GM23248 (cell line): Measurements from ENCODE around the gene TRAPPC12. TPM values are rescaled to one million over a fixed set of nuclear protein-coding genes. Genes with fewer than 3 reads are reported as not detected.

Experiments used
- DNase-seq: peaks from one replicate; pipeline ENCODE4 v3.0.0-alpha.2; 2015
- H2AFZ ChIP-seq: fragments of 200-600 bp; sonication (generic); 2 replicates; pipeline ENCODE4 v1.6.1; 2016; ENCODE audit warnings: antibody characterized with exemption
- H3F3A ChIP-seq: fragments of 200-600 bp; sonication (generic); 2 replicates; pipeline ENCODE4 v1.6.1; 2016; ENCODE audit warnings: mild to moderate bottlenecking, antibody characterized with exemption, mixed run types; ENCODE audit not compliant: insufficient read depth
- H3K27ac ChIP-seq: fragments of 200-600 bp; sonication (generic); 2 replicates; pipeline ENCODE4 v1.5.1; 2016; ENCODE audit warnings: mild to moderate bottlenecking
- H3K27me3 ChIP-seq: fragments of 200-600 bp; sonication (generic); replicated peaks from 2 replicates; pipeline ENCODE4 v1.6.1; 2016; ENCODE audit warnings: mild to moderate bottlenecking; ENCODE audit not compliant: insufficient read depth
- H3K36me3 ChIP-seq: fragments of 200-600 bp; sonication (generic); 2 replicates; pipeline ENCODE4 v1.6.1; 2016; ENCODE audit warnings: low read depth, mild to moderate bottlenecking
- H3K4me1 ChIP-seq: fragments of 200-600 bp; sonication (generic); 2 replicates; pipeline ENCODE4 v1.6.1; 2016; ENCODE audit warnings: mild to moderate bottlenecking; ENCODE audit not compliant: insufficient read depth
- H3K4me2 ChIP-seq: fragments of 200-600 bp; sonication (generic); one replicate; pipeline ENCODE4 v1.6.1; 2016; ENCODE audit warnings: mild to moderate bottlenecking; ENCODE audit not compliant: unreplicated experiment
- H3K4me3 ChIP-seq: fragments of 200-600 bp; sonication (generic); 2 replicates; pipeline ENCODE4 v1.5.1; 2016; ENCODE audit warnings: mild to moderate bottlenecking
- H3K79me2 ChIP-seq: fragments of 200-600 bp; sonication (generic); 2 replicates; pipeline ENCODE4 v1.6.1; 2016; ENCODE audit warnings: mild to moderate bottlenecking; ENCODE audit not compliant: insufficient read depth
- H3K9ac ChIP-seq: fragments of 200-600 bp; sonication (generic); 2 replicates; pipeline ENCODE4 v1.6.1; 2016; ENCODE audit warnings: mild to moderate bottlenecking
- H3K9me2 ChIP-seq: fragments of 200-600 bp; sonication (generic); 2 replicates; pipeline ENCODE4 v1.6.1; 2016; ENCODE audit warnings: mixed run types, mild to moderate bottlenecking, moderate library complexity; ENCODE audit not compliant: insufficient read depth
- H3K9me3 ChIP-seq: fragments of 200-600 bp; sonication (generic); one replicate; pipeline ENCODE4 v1.6.1; 2017; ENCODE audit warnings: low read depth
- H4K20me1 ChIP-seq: fragments of 200-600 bp; sonication (generic); 2 replicates; pipeline ENCODE4 v1.6.0; 2016; ENCODE audit not compliant: insufficient read depth
- EZH2 ChIP-seq: fragments of 200-600 bp; sonication (generic); IDR thresholded peaks from 2 replicates; pipeline ENCODE4 v1.6.1; 2018; ENCODE audit warnings: antibody characterized with exemption, mild to moderate bottlenecking; ENCODE audit not compliant: insufficient read depth, poor library complexity, severe bottlenecking
- EZH2phosphoT487 ChIP-seq: fragments of 200-600 bp; sonication (generic); IDR thresholded peaks from 2 replicates; pipeline ENCODE4 v1.6.1; 2018; ENCODE audit warnings: antibody characterized with exemption, moderate library complexity, mild to moderate bottlenecking, low read depth; ENCODE audit not compliant: insufficient read depth
- WGBS, 2 experiments: methylation state at CpG; one replicate each; pipeline ENCODE4 v1.1.6; 2015 to 2017; ENCODE audit warnings: low lambda C conversion rate in 2 of 2, low coverage in 1 of 2; ENCODE audit errors: missing lambda C conversion rate in 2 of 2; 5-methylcytosine and 5-hydroxymethylcytosine counted together
- in situ Hi-C: fragments of 300-500 bp; cut with MboI; formaldehyde crosslinking; loops from 2 replicates; pipeline ENCODE4 v1.15.0; 2020
- polyA plus RNA-seq: library from polyadenylated mRNA; unstranded; fragments of >200 nt; fragmentation: Nextera tagmentation; extraction: Ambion mirVana; gene quantifications from 2 replicates; pipeline ENCODE4 v1.2.1, GENCODE V29; 2016
- total RNA-seq: library from RNA; depleted of rRNA; stranded (reverse); fragments of >200 nt; shearing (Covaris generic); gene quantifications from 2 replicates; pipeline ENCODE4 v1.2.3, GENCODE V29; 2014

TRAPPC12 gene
- total and polyA plus RNA-seq, 2 experiments from 2014 or later: 29.3 to 48.1 TPM

DNA sequence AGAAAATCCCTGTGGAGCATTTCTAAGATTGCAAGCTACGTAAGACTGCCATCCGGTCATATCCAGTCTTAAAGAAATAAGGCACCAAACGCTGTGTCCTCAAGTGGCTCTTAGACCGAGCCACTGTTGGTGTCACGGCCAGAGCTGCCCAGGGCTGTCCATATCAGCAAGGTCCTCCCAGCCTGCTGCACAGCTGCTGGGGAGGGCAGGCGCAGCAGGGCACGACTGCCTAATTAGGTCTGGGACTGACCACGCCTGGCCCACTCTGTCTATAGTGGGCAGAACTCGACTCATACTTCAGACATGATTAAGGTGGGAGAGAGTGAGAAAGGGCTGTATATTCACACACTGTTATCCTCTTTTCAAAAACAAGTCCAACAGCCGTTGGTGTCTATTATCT lies 41.2 kb upstream of the TRAPPC12 start:
- H3K4me3 ChIP-seq: no peak overlapping the region
- H3K9ac ChIP-seq: no peak overlapping the region
- no peak for DNase-seq
- 91 to 93% methylated on average over 10 of the region's 10 CpGs for WGBS, 2 experiments
- no peaks in the 10 kb centered on the region for H3K9me3 ChIP-seq
- no peaks in the 10 kb centered on the region for H3K79me2 ChIP-seq
- TF ChIP-seq EZH2phosphoT487: no peak
- TF ChIP-seq EZH2: no peak
- no peak overlapping the region for H3K27ac ChIP-seq
- no peak overlapping the region for H3K4me2 ChIP-seq
- in situ Hi-C loops: no loop called here
- no peaks in the 10 kb centered on the region for H4K20me1 ChIP-seq
- H3K9me2 ChIP-seq: no peaks in the 10 kb centered on the region
- no peak overlapping the region for H2AFZ ChIP-seq
- H3K4me1 ChIP-seq: no peaks in the 10 kb centered on the region
- H3F3A ChIP-seq: no peaks in the 10 kb centered on the region
- H3K27me3 ChIP-seq: no peaks in the 10 kb centered on the region
- no peaks in the 10 kb centered on the region for H3K36me3 ChIP-seq

- DNase-seq: no peak
- 95 to 97% methylated on average over 10 of the region's 10 CpGs for WGBS, 2 experiments
Measured at GRCh38 chr2:3340144-3340543, 39.4 kb upstream of the TRAPPC12 start.

GRCh38 chr2:3341336-3341735 lies 38.2 kb upstream of the TRAPPC12 start:
- Histone ChIP-seq H3F3A (no peaks in the 10 kb centered on the region), H2AFZ (no peak overlapping the region), H3K9ac (no peak overlapping the region), H3K9me3 (no peaks in the 10 kb centered on the region), H3K27ac (no peak overlapping the region), H3K4me3 (no peak overlapping the region), H3K4me2 (no peak overlapping the region), H3K4me1 (no peaks in the 10 kb centered on the region), H3K9me2 (no peaks in the 10 kb centered on the region), H4K20me1 (no peaks in the 10 kb centered on the region), H3K79me2 (no peaks in the 10 kb centered on the region), H3K27me3 (no peaks in the 10 kb centered on the region), H3K36me3 (no peaks in the 10 kb centered on the region)
- 93 to 97% methylated on average over 8 of the region's 8 CpGs for WGBS, 2 experiments
- DNase-seq: no peak
- TF ChIP-seq EZH2phosphoT487 (no peak), EZH2 (no peak)
- in situ Hi-C loops: no loop called here

More at GRCh38 chr2:3340144-3340543, 39.4 kb upstream of the TRAPPC12 start:
- no peaks in the 10 kb centered on the region for H3K79me2 ChIP-seq
- H3K36me3 ChIP-seq: no peaks in the 10 kb centered on the region
- H3K27ac ChIP-seq: no peak overlapping the region
- H2AFZ ChIP-seq: no peak overlapping the region
- no peaks in the 10 kb centered on the region for H3K4me1 ChIP-seq
- no peaks in the 10 kb centered on the region for H4K20me1 ChIP-seq
- no peaks in the 10 kb centered on the region for H3K27me3 ChIP-seq
- H3K9me3 ChIP-seq: no peaks in the 10 kb centered on the region
- H3K9me2 ChIP-seq: no peaks in the 10 kb centered on the region
- TF ChIP-seq EZH2phosphoT487: no peak
- no peak for TF ChIP-seq EZH2
- H3K9ac ChIP-seq: no peak overlapping the region
- H3K4me2 ChIP-seq: no peak overlapping the region
- no peak overlapping the region for H3K4me3 ChIP-seq
- in situ Hi-C loops: no loop called here
- H3F3A ChIP-seq: no peaks in the 10 kb centered on the region

DNA sequence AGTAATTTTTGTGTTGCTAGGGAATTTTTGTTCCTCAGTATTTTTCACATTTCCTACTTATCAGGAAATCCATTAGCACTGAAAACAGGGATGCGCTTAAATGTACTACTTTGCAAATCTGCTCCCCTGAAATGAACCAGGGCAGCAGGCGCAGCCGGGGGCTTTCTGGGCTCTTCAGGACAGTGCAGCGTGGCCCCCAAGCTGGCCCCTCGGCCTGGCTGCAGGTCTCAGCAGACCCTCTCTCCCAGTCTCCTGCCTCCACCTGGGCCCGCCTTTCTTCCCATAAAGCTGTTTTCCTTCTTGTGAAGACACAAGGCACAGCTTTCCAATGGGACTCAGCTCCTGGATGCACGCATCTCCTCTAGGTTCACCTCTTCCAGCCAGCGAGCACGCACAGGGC lies 37.2 kb upstream of the TRAPPC12 start:
- H2AFZ ChIP-seq: no peak overlapping the region
- WGBS, 2 experiments: 98 to 99% methylated on average over 9 of the region's 9 CpGs

GRCh38 chr2:3343012-3343411 lies 36.5 kb upstream of the TRAPPC12 start:
- no peaks in the 10 kb centered on the region for H3K27me3 ChIP-seq
- WGBS, 2 experiments: 95 to 96% methylated on average over 11 of the region's 11 CpGs
- H3K4me3 ChIP-seq: no peak overlapping the region
- H3K27ac ChIP-seq: no peak overlapping the region
- H4K20me1 ChIP-seq: no peaks in the 10 kb centered on the region
- no peaks in the 10 kb centered on the region for H3K36me3 ChIP-seq
- in situ Hi-C loops: no loop called here
- H3K79me2 ChIP-seq: no peaks in the 10 kb centered on the region
- no peak overlapping the region for H2AFZ ChIP-seq
- H3K9me3 ChIP-seq: no peaks in the 10 kb centered on the region
- H3K4me2 ChIP-seq: no peak overlapping the region
- H3F3A ChIP-seq: no peaks in the 10 kb centered on the region
- H3K4me1 ChIP-seq: no peaks in the 10 kb centered on the region
- no peaks in the 10 kb centered on the region for H3K9me2 ChIP-seq
- H3K9ac ChIP-seq: no peak overlapping the region
- TF ChIP-seq EZH2phosphoT487 (no peak), EZH2 (no peak)
- DNase-seq: no peak

More for the DNA sequence above, 37.2 kb upstream of the TRAPPC12 start:
- no peaks in the 10 kb centered on the region for H3K9me3 ChIP-seq
- H4K20me1 ChIP-seq: no peaks in the 10 kb centered on the region
- no peak for DNase-seq
- no peak overlapping the region for H3K9ac ChIP-seq
- H3F3A ChIP-seq: no peaks in the 10 kb centered on the region
- H3K4me3 ChIP-seq: no peak overlapping the region
- H3K79me2 ChIP-seq: no peaks in the 10 kb centered on the region
- H3K9me2 ChIP-seq: no peaks in the 10 kb centered on the region
- no peaks in the 10 kb centered on the region for H3K36me3 ChIP-seq
- no peak overlapping the region for H3K27ac ChIP-seq
- no peaks in the 10 kb centered on the region for H3K4me1 ChIP-seq
- in situ Hi-C loops: no loop called here
- H3K27me3 ChIP-seq: no peaks in the 10 kb centered on the region
- TF ChIP-seq EZH2 (no peak), EZH2phosphoT487 (no peak)
- no peak overlapping the region for H3K4me2 ChIP-seq
